Lower leg skin (tissue), 4 donors: ENCODE measurements around the gene PMEPA1. TPM values are rescaled to one million over a fixed set of nuclear protein-coding genes. Genes with fewer than 3 reads are reported as not detected.

Source experiments
- DNase-seq, 2 donors: peaks; one replicate each; pipeline ENCODE4 v3.0.0-alpha.2; 2019; ENCODE audit warnings: low spot score in 2 of 2
- H3K4me3 ChIP-seq: fragments of 200-600 bp; sonication (generic); 2 replicates; pipeline ENCODE4 v1.5.1; 2017; ENCODE audit warnings: mild to moderate bottlenecking, low read depth; ENCODE audit not compliant: poor library complexity, severe bottlenecking
- CTCF ChIP-seq, 3 donors: fragments of 450-650 bp; IDR thresholded peaks; one replicate each; pipeline ENCODE4 v1.5.1; 2016; ENCODE audit warnings: antibody characterized with exemption in 3 of 3, mild to moderate bottlenecking in 3 of 3, moderate library complexity in 2 of 3
- POLR2A ChIP-seq, 2 donors: fragments of 450-650 bp; IDR thresholded peaks; one replicate each; pipeline ENCODE4 v1.6.1; 2016 to 2017; ENCODE audit warnings: antibody characterized with exemption in 2 of 2, mild to moderate bottlenecking in 1 of 2, moderate library complexity in 1 of 2
- WGBS, 2 donors: methylation state at CpG; one replicate each; pipeline ENCODE4 v1.1.5; 2018; 5-methylcytosine and 5-hydroxymethylcytosine counted together
- intact Hi-C: fragments of 100-400 bp; cut with DNase I; formaldehyde crosslinking; loops from one replicate; pipeline ENCODE4 v1.15.0; 2023; ENCODE audit warnings: low total_unique reads
- total RNA-seq, 4 donors: library from RNA; depleted of rRNA; stranded (reverse); fragments of >200 nt; gene quantifications; one replicate each; pipeline ENCODE4 v1.1.0, GENCODE V29; 2016

The PMEPA1 gene
- total RNA-seq, 4 donors from 2014 or later, result 4.3 to 22.1 (median 11.8) TPM

- TF ChIP-seq CTCF (IDR thresholded peaks at IDR 0.05), result no peak
- TF ChIP-seq POLR2A (IDR thresholded peaks at IDR 0.05), result no peak
- intact Hi-C loops, result loop anchor here (5.0 kb wide), 1 partner anchor 248 kb away; no protein-coding TSS in a partner anchor
- H3K4me3 ChIP-seq, result no peak overlapping the region
- DNase-seq, result no peak
- 64 to 68% methylated on average over 7 of the region's 7 CpGs for WGBS, 2 donors
These were observed 10.9 kb downstream of the PMEPA1 start for GRCh38 chr20:57698867-57699275.

- WGBS, 2 donors, result 35 to 38% methylated on average over 17 of the region's 17 CpGs
- intact Hi-C loops, result loop anchor here (5.0 kb wide), 1 partner anchor 249 kb away; no protein-coding TSS in a partner anchor
- H3K4me3 ChIP-seq, result no peak overlapping the region
- DNase-seq, result peak in 1 of 2 donors; percentile 64
- no peak for TF ChIP-seq POLR2A (IDR thresholded peaks at IDR 0.05)
- TF ChIP-seq CTCF (IDR thresholded peaks at IDR 0.05), result no peak
These were observed 11.5 kb downstream of the PMEPA1 start for GRCh38 chr20:57698116-57698866.

- 63 to 72% methylated on average over 7 of the region's 7 CpGs for WGBS, 2 donors
- no peak for TF ChIP-seq POLR2A (IDR thresholded peaks at IDR 0.05)
- TF ChIP-seq CTCF (IDR thresholded peaks at IDR 0.05), result no peak
- H3K4me3 ChIP-seq, result no peak overlapping the region
- intact Hi-C loops, result loop anchor here (5.0 kb wide), 1 partner anchor 250 kb away; no protein-coding TSS in a partner anchor
- no peak for DNase-seq
These were observed 12.3 kb downstream of the PMEPA1 start for GRCh38 chr20:57697543-57697942.

GRCh38 chr20:57696401-57696961, 13.3 kb downstream of the PMEPA1 start:
- 88 to 95% methylated on average over 12 of the region's 12 CpGs for WGBS, 2 donors
- H3K4me3 ChIP-seq, result no peak overlapping the region
- DNase-seq, result no peak

GRCh38 chr20:57695940-57696339, 13.9 kb downstream of the PMEPA1 start:
- WGBS, 2 donors, result 64 to 69% methylated on average over 5 of the region's 5 CpGs
- no peak for TF ChIP-seq CTCF (IDR thresholded peaks at IDR 0.05)
- no peak for TF ChIP-seq POLR2A (IDR thresholded peaks at IDR 0.05)
- intact Hi-C loops, result loop anchor here (5.0 kb wide), 1 partner anchor 251 kb away; no protein-coding TSS in a partner anchor
- no peak for DNase-seq
- no peak overlapping the region for H3K4me3 ChIP-seq

More at GRCh38 chr20:57696401-57696961, 13.3 kb downstream of the PMEPA1 start:
- intact Hi-C loops, result loop anchor here (5.0 kb wide), 1 partner anchor 251 kb away; no protein-coding TSS in a partner anchor
- no peak for TF ChIP-seq POLR2A (IDR thresholded peaks at IDR 0.05)
- TF ChIP-seq CTCF (IDR thresholded peaks at IDR 0.05), result no peak
